ENCODE data around the gene SDR9C7. TPM values are rescaled to one million over a fixed set of nuclear protein-coding genes. Genes with fewer than 3 reads are reported as not detected.
"Not testable (repeated sequence)": the region's sequence is repeated elsewhere in the genome, so short reads cannot be mapped to it uniquely, and the experiment has no call there.

SDR9C7 gene
- total and polyA plus RNA-seq, 7 experiments from 2014 or later: not detected

- H3K4me1 Mint-ChIP-seq; ATAC-seq; H3K9me3 ChIP-seq (ENCODE audit: control insufficient read depth in 2 of 3, low read length in 3 of 3); H3K4me3 ChIP-seq (ENCODE audit: low read length); intact Hi-C loops (cut with micrococcal nuclease); H3K27ac ChIP-seq (ENCODE audit: low read depth, low read length); POLR2A ChIA-PET; H3K4me1 ChIP-seq (ENCODE audit: control insufficient read depth in 2 of 2, insufficient read depth in 2 of 2, low read length in 2 of 2); H3K36me3 ChIP-seq (ENCODE audit: control insufficient read depth in 2 of 3, insufficient read depth in 3 of 3, low read length in 3 of 3); CTCF ChIA-PET; DNase-seq; H3K27me3 ChIP-seq (ENCODE audit: control insufficient read depth in 2 of 2, insufficient read depth in 2 of 2, low read length in 2 of 2); H3K4me3 Mint-ChIP-seq; H3K27ac Mint-ChIP-seq: not testable (repeated sequence)
- Mint-ChIP-seq H3K27me3 (peaks cover 0 to 38% (median 33%) of the 10 kb centered on the region in 5 donors), H3K9me3 (peaks cover 7 to 58% (median 26%) of the 10 kb centered on the region in 11 donors), H3K36me3 (peaks cover 0 to 23% (median 14%) of the 10 kb centered on the region in 5 donors)
Measured at GRCh38 chr12:56882407-56882806, 51.8 kb downstream of the SDR9C7 start.

GRCh38 chr12:56880125-56880992, 53.8 kb downstream of the SDR9C7 start:
- ChIA-PET POLR2A (interaction anchor here (0.6 kb wide), 1 partner anchor 369 kb away, joined by 3 read pairs; no protein-coding TSS in a partner anchor), CTCF (no interaction called here)
- intact Hi-C loops (cut with micrococcal nuclease): no loop called here
- DNase-seq (no peak), ATAC-seq (no peak)
- H3K36me3 Mint-ChIP-seq: peaks cover 0 to 10% (median 6%) of the 10 kb centered on the region in 5 donors
- no peaks in the 10 kb centered on the region for H3K4me1 ChIP-seq (ENCODE audit: control insufficient read depth in 2 of 2, insufficient read depth in 2 of 2, low read length in 2 of 2)
- no peak overlapping the region for H3K4me3 ChIP-seq (ENCODE audit: low read length)
- no peaks in the 10 kb centered on the region for H3K27me3 ChIP-seq (ENCODE audit: control insufficient read depth in 2 of 2, insufficient read depth in 2 of 2, low read length in 2 of 2)
- H3K4me3 Mint-ChIP-seq: no peak overlapping the region
- H3K9me3 ChIP-seq (ENCODE audit: control insufficient read depth in 2 of 3, low read length in 3 of 3): no peaks in the 10 kb centered on the region
- no peaks in the 10 kb centered on the region for H3K4me1 Mint-ChIP-seq
- H3K27me3 Mint-ChIP-seq: peaks cover 3 to 30% (median 23%) of the 10 kb centered on the region in 5 donors
- no peaks in the 10 kb centered on the region for H3K36me3 ChIP-seq (ENCODE audit: control insufficient read depth in 2 of 3, insufficient read depth in 3 of 3, low read length in 3 of 3)
- no peak overlapping the region for H3K27ac ChIP-seq (ENCODE audit: low read depth, low read length)
- H3K9me3 Mint-ChIP-seq: peaks cover 6 to 39% (median 15%) of the 10 kb centered on the region in 11 donors
- no peak overlapping the region for H3K27ac Mint-ChIP-seq

GRCh38 chr12:56879240-56880124, 54.7 kb downstream of the SDR9C7 start:
- H3K4me1 Mint-ChIP-seq; H3K36me3 ChIP-seq (ENCODE audit: control insufficient read depth in 2 of 3, insufficient read depth in 3 of 3, low read length in 3 of 3); DNase-seq; H3K36me3 Mint-ChIP-seq; CTCF ChIA-PET; H3K9me3 ChIP-seq (ENCODE audit: control insufficient read depth in 2 of 3, low read length in 3 of 3); H3K4me3 ChIP-seq (ENCODE audit: low read length); H3K27me3 ChIP-seq (ENCODE audit: control insufficient read depth in 2 of 2, insufficient read depth in 2 of 2, low read length in 2 of 2); intact Hi-C loops (cut with micrococcal nuclease); H3K27ac Mint-ChIP-seq; ATAC-seq; H3K27ac ChIP-seq (ENCODE audit: low read depth, low read length); H3K4me3 Mint-ChIP-seq; H3K4me1 ChIP-seq (ENCODE audit: control insufficient read depth in 2 of 2, insufficient read depth in 2 of 2, low read length in 2 of 2): not testable (repeated sequence)
- peaks cover 6 to 37% (median 14%) of the 10 kb centered on the region in 11 donors for H3K9me3 Mint-ChIP-seq
- POLR2A ChIA-PET: interaction anchor here (0.6 kb wide), 1 partner anchor 370 kb away, joined by 3 read pairs; no protein-coding TSS in a partner anchor
- H3K27me3 Mint-ChIP-seq: peaks cover 3 to 27% (median 23%) of the 10 kb centered on the region in 5 donors

GRCh38 chr12:56878010-56878339, 56.2 kb downstream of the SDR9C7 start:
- H3K9me3 Mint-ChIP-seq: peaks cover 4 to 29% (median 13%) of the 10 kb centered on the region in 11 donors
- intact Hi-C loops (cut with micrococcal nuclease): no loop called here
- H3K36me3 ChIP-seq (ENCODE audit: control insufficient read depth in 2 of 3, insufficient read depth in 3 of 3, low read length in 3 of 3): no peaks in the 10 kb centered on the region
- H3K27ac ChIP-seq (ENCODE audit: low read depth, low read length): no peak overlapping the region
- no peak overlapping the region for H3K4me3 Mint-ChIP-seq
- H3K9me3 ChIP-seq (ENCODE audit: control insufficient read depth in 2 of 3, low read length in 3 of 3): no peaks in the 10 kb centered on the region
- H3K27me3 ChIP-seq (ENCODE audit: control insufficient read depth in 2 of 2, insufficient read depth in 2 of 2, low read length in 2 of 2): no peaks in the 10 kb centered on the region
- no peaks in the 10 kb centered on the region for H3K4me1 ChIP-seq (ENCODE audit: control insufficient read depth in 2 of 2, insufficient read depth in 2 of 2, low read length in 2 of 2)
- no peak overlapping the region for H3K4me3 ChIP-seq (ENCODE audit: low read length)
- ChIA-PET CTCF (no interaction called here), POLR2A (no interaction called here)
- H3K27me3 Mint-ChIP-seq: peaks cover 3 to 17% (median 15%) of the 10 kb centered on the region in 5 donors
- ATAC-seq (no peak), DNase-seq (no peak)
- H3K27ac Mint-ChIP-seq: no peak overlapping the region
- H3K4me1 Mint-ChIP-seq: no peaks in the 10 kb centered on the region
- peaks cover 0 to 4% (median 3%) of the 10 kb centered on the region in 5 donors for H3K36me3 Mint-ChIP-seq

- Histone ChIP-seq H3K27ac (ENCODE audit: low read depth, low read length) (no peak overlapping the region), H3K9me3 (ENCODE audit: control insufficient read depth in 2 of 3, low read length in 3 of 3) (no peaks in the 10 kb centered on the region), H3K36me3 (ENCODE audit: control insufficient read depth in 2 of 3, insufficient read depth in 3 of 3, low read length in 3 of 3) (no peaks in the 10 kb centered on the region), H3K4me1 (ENCODE audit: control insufficient read depth in 2 of 2, insufficient read depth in 2 of 2, low read length in 2 of 2) (no peaks in the 10 kb centered on the region), H3K4me3 (ENCODE audit: low read length) (no peak overlapping the region), H3K27me3 (ENCODE audit: control insufficient read depth in 2 of 2, insufficient read depth in 2 of 2, low read length in 2 of 2) (no peaks in the 10 kb centered on the region)
- CTCF ChIA-PET: no interaction called here
- Mint-ChIP-seq H3K27me3 (peaks cover 3 to 17% (median 15%) of the 10 kb centered on the region in 5 donors), H3K4me1 (no peaks in the 10 kb centered on the region), H3K9me3 (peaks cover 4 to 25% (median 11%) of the 10 kb centered on the region in 11 donors), H3K36me3 (peaks cover 0 to 4% (median 3%) of the 10 kb centered on the region in 5 donors), H3K27ac (no peak overlapping the region), H3K4me3 (no peak overlapping the region)
- ATAC-seq (no peak), DNase-seq (no peak)
- intact Hi-C loops (cut with micrococcal nuclease): no loop called here
- POLR2A ChIA-PET: no interaction called here
Measured at GRCh38 chr12:56877195-56878009, 56.8 kb downstream of the SDR9C7 start.

GRCh38 chr12:56874821-56875220, 59.4 kb downstream of the SDR9C7 start:
- peaks cover 0 to 4% (median 0%) of the 10 kb centered on the region in 11 donors for H3K9me3 Mint-ChIP-seq
- H3K9me3 ChIP-seq (ENCODE audit: control insufficient read depth in 2 of 3, low read length in 3 of 3): no peaks in the 10 kb centered on the region
- intact Hi-C loops (cut with micrococcal nuclease): no loop called here
- H3K27ac ChIP-seq (ENCODE audit: low read depth, low read length): no peak overlapping the region
- ChIA-PET POLR2A (no interaction called here), CTCF (no interaction called here)
- no peak overlapping the region for H3K27ac Mint-ChIP-seq
- no peak for DNase-seq
- H3K36me3 ChIP-seq (ENCODE audit: control insufficient read depth in 2 of 3, insufficient read depth in 3 of 3, low read length in 3 of 3): no peaks in the 10 kb centered on the region
- H3K27me3 Mint-ChIP-seq: peaks cover 3 to 17% (median 16%) of the 10 kb centered on the region in 5 donors
- H3K27me3 ChIP-seq (ENCODE audit: control insufficient read depth in 2 of 2, insufficient read depth in 2 of 2, low read length in 2 of 2): no peaks in the 10 kb centered on the region
- H3K36me3 Mint-ChIP-seq: no peaks in the 10 kb centered on the region
- no peak overlapping the region for H3K4me3 Mint-ChIP-seq
- ATAC-seq: no peak
- H3K4me1 Mint-ChIP-seq: no peaks in the 10 kb centered on the region
- no peaks in the 10 kb centered on the region for H3K4me1 ChIP-seq (ENCODE audit: control insufficient read depth in 2 of 2, insufficient read depth in 2 of 2, low read length in 2 of 2)
- no peak overlapping the region for H3K4me3 ChIP-seq (ENCODE audit: low read length)
